H9 (cell line): ENCODE data around the gene CAVIN4. TPM values are rescaled to one million over a fixed set of nuclear protein-coding genes. Genes with fewer than 3 reads are reported as not detected.

Source experiments
- DNase-seq: peaks from one replicate; pipeline ENCODE4 v3.0.0-alpha.2; 2017
- H2AFZ ChIP-seq: one replicate; pipeline ENCODE4 v1.6.1; 2013; ENCODE audit warnings: mild to moderate bottlenecking, low read length, control low read depth, moderate library complexity
- H2AK5ac ChIP-seq: 2 replicates; pipeline ENCODE4 v1.6.1; 2013; ENCODE audit warnings: low read length, control low read depth, mixed read lengths; ENCODE audit not compliant: insufficient read length
- H2BK120ac ChIP-seq: one replicate; pipeline ENCODE4 v1.6.1; 2013; ENCODE audit warnings: low read depth, mild to moderate bottlenecking, low read length, control low read depth, inconsistent platforms; ENCODE audit not compliant: poor library complexity, severe bottlenecking
- H2BK12ac ChIP-seq: 2 replicates; pipeline ENCODE4 v1.6.1; 2013; ENCODE audit warnings: low read length, control low read depth, mixed read lengths, low read depth; ENCODE audit not compliant: insufficient read length
- H2BK15ac ChIP-seq: 2 replicates; pipeline ENCODE4 v1.6.1; 2013; ENCODE audit warnings: low read depth, low read length, control low read depth
- H2BK20ac ChIP-seq: one replicate; pipeline ENCODE4 v1.6.1; 2013; ENCODE audit warnings: low read depth, mild to moderate bottlenecking, low read length, control low read depth, inconsistent platforms; ENCODE audit not compliant: poor library complexity, severe bottlenecking
- H2BK5ac ChIP-seq: 2 replicates; pipeline ENCODE4 v1.6.1; 2013; ENCODE audit warnings: low read length, control low read depth, mixed read lengths; ENCODE audit not compliant: insufficient read length
- H3K14ac ChIP-seq: 2 replicates; pipeline ENCODE4 v1.6.1; 2013; ENCODE audit warnings: low read length, control low read depth; ENCODE audit not compliant: insufficient read depth
- H3K18ac ChIP-seq: 2 replicates; pipeline ENCODE4 v1.6.1; 2013; ENCODE audit warnings: low read depth, mild to moderate bottlenecking, mixed read lengths, low read length, control low read depth; ENCODE audit not compliant: insufficient read length
- H3K23ac ChIP-seq: 2 replicates; pipeline ENCODE4 v1.6.1; 2013; ENCODE audit warnings: low read length, control low read depth, mixed read lengths, low read depth; ENCODE audit not compliant: insufficient read length
- H3K23me2 ChIP-seq: 2 replicates; pipeline ENCODE4 v1.6.1; 2013; ENCODE audit warnings: low read depth, mild to moderate bottlenecking, mixed read lengths, low read length, control low read depth; ENCODE audit not compliant: insufficient read length, poor library complexity, severe bottlenecking
- H3K27ac ChIP-seq: 2 replicates; pipeline ENCODE4 v1.5.1; 2013; ENCODE audit warnings: low read length, control low read depth, mixed read lengths, low read depth; ENCODE audit not compliant: insufficient read length
- H3K27me3 ChIP-seq: 2 replicates; pipeline ENCODE4 v1.6.1; 2013; ENCODE audit warnings: low read length, control low read depth, inconsistent platforms; ENCODE audit not compliant: insufficient read depth
- H3K4ac ChIP-seq: 2 replicates; pipeline ENCODE4 v1.6.1; 2013; ENCODE audit warnings: low read depth, mild to moderate bottlenecking, control low read depth, inconsistent platforms, low read length, moderate library complexity
- H3K4me1 ChIP-seq: 2 replicates; pipeline ENCODE4 v1.6.1; 2013; ENCODE audit warnings: low read length, control low read depth, inconsistent platforms; ENCODE audit not compliant: insufficient read depth
- H3K4me2 ChIP-seq: 2 replicates; pipeline ENCODE4 v1.6.1; 2013; ENCODE audit warnings: low read length, control low read depth, mixed read lengths; ENCODE audit not compliant: insufficient read length, insufficient read depth
- H3K56ac ChIP-seq: 2 replicates; pipeline ENCODE4 v1.6.1; 2013; ENCODE audit warnings: low read depth, mild to moderate bottlenecking, mixed read lengths, low read length, control low read depth; ENCODE audit not compliant: insufficient read length
- H3K79me1 ChIP-seq: 2 replicates; pipeline ENCODE4 v1.6.1; 2013; ENCODE audit warnings: low read depth, mild to moderate bottlenecking, moderate library complexity, low read length, control low read depth, inconsistent platforms; ENCODE audit not compliant: insufficient read depth, poor library complexity, severe bottlenecking
- H3K79me2 ChIP-seq: 2 replicates; pipeline ENCODE4 v1.6.1; 2013; ENCODE audit warnings: low read length, control low read depth, inconsistent platforms; ENCODE audit not compliant: insufficient read depth
- H3K9ac ChIP-seq: 2 replicates; pipeline ENCODE4 v1.6.1; 2013; ENCODE audit warnings: low read length, control low read depth, mixed read lengths; ENCODE audit not compliant: insufficient read length; ENCODE audit errors: extremely low read depth
- H3K9me3 ChIP-seq: one replicate; pipeline ENCODE4 v1.6.1; 2013; ENCODE audit warnings: low read depth, low read length, inconsistent platforms; ENCODE audit not compliant: control insufficient read depth
- H3T11ph ChIP-seq: one replicate; pipeline ENCODE4 v1.6.1; 2013; ENCODE audit warnings: mild to moderate bottlenecking, low read length, control low read depth, inconsistent platforms
- H4K20me1 ChIP-seq: one replicate; pipeline ENCODE4 v1.6.1; 2013; ENCODE audit not compliant: control insufficient read depth, insufficient read length, insufficient read depth
- H4K5ac ChIP-seq: 2 replicates; pipeline ENCODE4 v1.6.1; 2013; ENCODE audit warnings: low read depth, mild to moderate bottlenecking, mixed read lengths, low read length, control low read depth; ENCODE audit not compliant: insufficient read length
- H4K8ac ChIP-seq: replicated peaks from 2 replicates; pipeline ENCODE4 v1.6.1; 2013; ENCODE audit warnings: low read length, control low read depth, mixed read lengths, low read depth; ENCODE audit not compliant: insufficient read length
- H4K91ac ChIP-seq: 2 replicates; pipeline ENCODE4 v1.6.1; 2013; ENCODE audit warnings: low read depth, mild to moderate bottlenecking, moderate library complexity, mixed read lengths, low read length, control low read depth; ENCODE audit not compliant: insufficient read length
- H3K27ac Mint-ChIP-seq, 3 experiments: 2 replicates in 2 of 3; 3 replicates in 1 of 3; pipeline ENCODE4 v1.8.0; 2020 to 2021; ENCODE audit warnings: mixed read lengths in 3 of 3, mild to moderate bottlenecking in 1 of 3, moderate library complexity in 1 of 3
- H3K27me3 Mint-ChIP-seq: 2 replicates; pipeline ENCODE4 v1.8.0; 2021; ENCODE audit warnings: low read depth, mild to moderate bottlenecking, moderate library complexity, mixed read lengths
- H3K36me3 Mint-ChIP-seq, 3 experiments: 2 replicates in 2 of 3; 3 replicates in 1 of 3; pipeline ENCODE4 v1.8.0; 2020 to 2021; ENCODE audit warnings: low read depth in 3 of 3, mixed read lengths in 3 of 3; ENCODE audit not compliant: insufficient read depth in 1 of 3
- H3K4me1 Mint-ChIP-seq, 2 experiments: 2 replicates each; pipeline ENCODE4 v1.8.0; 2020; ENCODE audit warnings: mixed read lengths in 2 of 2
- H3K4me3 Mint-ChIP-seq, 2 experiments: 2 replicates in 1 of 2; 3 replicates in 1 of 2; pipeline ENCODE4 v1.8.0; 2020 to 2021; ENCODE audit warnings: mild to moderate bottlenecking in 2 of 2, mixed read lengths in 2 of 2, moderate library complexity in 1 of 2
- H3K9me3 Mint-ChIP-seq, 2 experiments: 2 replicates in 1 of 2; 3 replicates in 1 of 2; pipeline ENCODE4 v1.8.0; 2020; ENCODE audit warnings: mild to moderate bottlenecking in 2 of 2, mixed read lengths in 2 of 2, moderate library complexity in 1 of 2
- CTCF ChIP-seq: fragments of 200-600 bp; sonication (generic); conservative IDR thresholded peaks from 3 replicates; pipeline ENCODE4 v1.8.0; 2021; ENCODE audit warnings: antibody characterized with exemption, mild to moderate bottlenecking
- WGBS: extraction: QIAGEN DNeasy Blood & Tissue Kit; methylation state at CpG from one replicate; pipeline ENCODE4 v1.1.7; 2013; ENCODE audit warnings: missing lambda C conversion rate, low lambda C conversion rate, mixed read lengths; ENCODE audit not compliant: insufficient read length; ENCODE audit errors: extremely low coverage; 5-methylcytosine and 5-hydroxymethylcytosine counted together
- total RNA-seq: library from RNA; stranded (reverse); gene quantifications from 2 replicates; pipeline ENCODE4 v1.2.1, GENCODE V29; 2021

Gene CAVIN4
- total RNA-seq, 1 experiment from 2014 or later, result 7.3 TPM

- H3K36me3 Mint-ChIP-seq, result peaks cover 4 to 20% (median 10%) of the 10 kb centered on the region in 3 experiments
- Histone ChIP-seq H3K79me2 (no peaks in the 10 kb centered on the region), H3T11ph (no peak overlapping the region), H3K14ac (no peak overlapping the region), H3K27ac (no peak overlapping the region), H3K9ac (no peak overlapping the region), H3K4me2 (no peak overlapping the region), H3K18ac (no peak overlapping the region), H2BK12ac (no peak overlapping the region), H3K4ac (no peak overlapping the region), H2AFZ (no peak overlapping the region), H4K5ac (no peak overlapping the region), H2BK15ac (no peak overlapping the region), H3K56ac (no peak overlapping the region), H3K23me2 (no peaks in the 10 kb centered on the region), H4K8ac (no peak overlapping the region), H3K4me1 (no peaks in the 10 kb centered on the region), H3K27me3 (no peaks in the 10 kb centered on the region), H3K79me1 (no peaks in the 10 kb centered on the region), H4K91ac (no peak overlapping the region), H3K23ac (no peak overlapping the region), H2AK5ac (no peak overlapping the region), H2BK20ac (no peak overlapping the region), H3K9me3 (no peaks in the 10 kb centered on the region), H4K20me1 (no peaks in the 10 kb centered on the region), H2BK120ac (no peak overlapping the region), H2BK5ac (no peak overlapping the region)
- DNase-seq, result no peak
- peaks cover 0 to 3% of the 10 kb centered on the region in 2 experiments; a peak in 1 of 4 replicates for H3K4me1 Mint-ChIP-seq
- H3K4me3 Mint-ChIP-seq, result no peak overlapping the region
- no peak overlapping the region for H3K27ac Mint-ChIP-seq
- no CpG with 5 or more reads among the region's 5 CpGs for WGBS
- H3K27me3 Mint-ChIP-seq, result no peaks in the 10 kb centered on the region
- peaks cover 23 to 26% of the 10 kb centered on the region in 2 experiments for H3K9me3 Mint-ChIP-seq
- no peak for TF ChIP-seq CTCF
Observed at GRCh38 chr9:100619665-100620064, 41.8 kb downstream of the CAVIN4 start.
